ENCODE measurements around the gene RNF151.

GRCh38 chr16:1981398-1981836 is 14.8 kb downstream of the RNF151 start, which contains the start of gene NOXO1:
- TF ChIP-seq, protein P1, sequence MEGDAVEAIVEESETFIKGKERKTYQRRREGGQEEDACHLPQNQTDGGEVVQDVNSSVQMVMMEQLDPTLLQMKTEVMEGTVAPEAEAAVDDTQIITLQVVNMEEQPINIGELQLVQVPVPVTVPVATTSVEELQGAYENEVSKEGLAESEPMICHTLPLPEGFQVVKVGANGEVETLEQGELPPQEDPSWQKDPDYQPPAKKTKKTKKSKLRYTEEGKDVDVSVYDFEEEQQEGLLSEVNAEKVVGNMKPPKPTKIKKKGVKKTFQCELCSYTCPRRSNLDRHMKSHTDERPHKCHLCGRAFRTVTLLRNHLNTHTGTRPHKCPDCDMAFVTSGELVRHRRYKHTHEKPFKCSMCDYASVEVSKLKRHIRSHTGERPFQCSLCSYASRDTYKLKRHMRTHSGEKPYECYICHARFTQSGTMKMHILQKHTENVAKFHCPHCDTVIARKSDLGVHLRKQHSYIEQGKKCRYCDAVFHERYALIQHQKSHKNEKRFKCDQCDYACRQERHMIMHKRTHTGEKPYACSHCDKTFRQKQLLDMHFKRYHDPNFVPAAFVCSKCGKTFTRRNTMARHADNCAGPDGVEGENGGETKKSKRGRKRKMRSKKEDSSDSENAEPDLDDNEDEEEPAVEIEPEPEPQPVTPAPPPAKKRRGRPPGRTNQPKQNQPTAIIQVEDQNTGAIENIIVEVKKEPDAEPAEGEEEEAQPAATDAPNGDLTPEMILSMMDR (IDR thresholded peaks at IDR 0.05; ENCODE audit: low read depth, low read length) = no peak
- TF ChIP-seq POLR2A (IDR thresholded peaks at IDR 0.05; ENCODE audit: extremely low read depth, insufficient read length) = no peak
